IMR-90 (cell line): Measurements from ENCODE around the gene FARP1. TPM values are rescaled to one million over a fixed set of nuclear protein-coding genes. Genes with fewer than 3 reads are reported as not detected.

Experiments
- ATAC-seq: fragments of 200-7000 bp; cut with Tn5 transposase; 2 replicates; pipeline ENCODE4 v1.9.1; 2020; ENCODE audit warnings: low read depth, mild to moderate bottlenecking, moderate library complexity
- BruUV-seq: library from RNA; stranded (reverse); fragments of 400-500 nt; replicated peaks from 2 replicates; lab custom pipeline; 2021; lab: Mats Ljungman, UMichigan
- CTCF ChIA-PET: fragments of 300-600 bp; formaldehyde crosslinking; extraction: SDS; loops from one replicate; lab custom pipeline; 2021; ENCODE audit warnings: antibody characterized with exemption; lab: Yijun Ruan, JAX
- POLR2A ChIA-PET: fragments of 300-600 bp; sonication (Branson Sonifier 250); formaldehyde crosslinking; loops from one replicate; lab custom pipeline; 2022; ENCODE audit warnings: antibody characterized with exemption; ENCODE audit not compliant: unreplicated experiment; lab: Charles Lee
- DNase-seq: peaks from one replicate; pipeline ENCODE4 v3.0.0; 2013
- H2AFZ ChIP-seq: replicated peaks from 2 replicates; pipeline ENCODE3; 2013; ENCODE audit warnings: low read length, mild to moderate bottlenecking; ENCODE audit not compliant: poor library complexity
- H2AK5ac ChIP-seq: 2 replicates; pipeline ENCODE4 v1.6.1; 2013; ENCODE audit warnings: low read depth, low read length, inconsistent platforms
- H2AK9ac ChIP-seq: replicated peaks from 2 replicates; pipeline ENCODE3; 2013; ENCODE audit warnings: mild to moderate bottlenecking, low read depth, low read length, moderate library complexity; ENCODE audit not compliant: poor library complexity
- H2BK120ac ChIP-seq: 2 replicates; pipeline ENCODE4 v1.6.1; 2013; ENCODE audit warnings: low read depth, low read length, inconsistent platforms
- H2BK15ac ChIP-seq: 3 replicates; pipeline ENCODE4 v1.6.1; 2013; ENCODE audit warnings: low read depth, low read length, inconsistent platforms
- H2BK20ac ChIP-seq: 2 replicates; pipeline ENCODE4 v1.6.1; 2013; ENCODE audit warnings: low read depth, mild to moderate bottlenecking, inconsistent platforms, low read length, moderate library complexity
- H2BK5ac ChIP-seq: 2 replicates; pipeline ENCODE4 v1.6.1; 2013; ENCODE audit warnings: mild to moderate bottlenecking, low read depth, low read length, inconsistent platforms; ENCODE audit not compliant: poor library complexity, severe bottlenecking
- H3K14ac ChIP-seq: replicated peaks from 2 replicates; pipeline ENCODE4 v1.6.1; 2013; ENCODE audit warnings: low read depth, low read length, inconsistent platforms
- H3K18ac ChIP-seq: 2 replicates; pipeline ENCODE4 v1.6.1; 2013; ENCODE audit warnings: low read depth, low read length, control low read depth
- H3K23ac ChIP-seq: 2 replicates; pipeline ENCODE4 v1.6.1; 2013; ENCODE audit warnings: low read depth, low read length, inconsistent platforms
- H3K27ac ChIP-seq: 2 replicates; pipeline ENCODE4 v1.5.1; 2013; ENCODE audit warnings: mild to moderate bottlenecking, control low read depth, low read length; ENCODE audit not compliant: insufficient read depth
- H3K27me3 ChIP-seq: 2 replicates; pipeline ENCODE4 v1.6.1; 2013; ENCODE audit warnings: low read length; ENCODE audit not compliant: control insufficient read depth, insufficient read depth
- H3K36me3 ChIP-seq: 2 replicates; pipeline ENCODE4 v1.6.1; 2013; ENCODE audit warnings: low read length, mixed read lengths; ENCODE audit not compliant: control insufficient read depth, insufficient read depth
- H3K4ac ChIP-seq: 2 replicates; pipeline ENCODE4 v1.6.1; 2013; ENCODE audit warnings: low read depth, low read length, inconsistent platforms
- H3K4me1 ChIP-seq: 2 replicates; pipeline ENCODE4 v1.6.1; 2013; ENCODE audit warnings: low read length, mixed read lengths; ENCODE audit not compliant: control insufficient read depth, insufficient read depth
- H3K4me2 ChIP-seq: 2 replicates; pipeline ENCODE4 v1.6.1; 2013; ENCODE audit warnings: low read depth, mild to moderate bottlenecking, control low read depth, low read length, moderate library complexity
- H3K4me3 ChIP-seq: 2 replicates; pipeline ENCODE4 v1.5.1; 2013; ENCODE audit warnings: low read depth, mild to moderate bottlenecking, control low read depth, low read length, moderate library complexity; ENCODE audit not compliant: insufficient read depth
- H3K56ac ChIP-seq: 2 replicates; pipeline ENCODE4 v1.6.1; 2013; ENCODE audit warnings: low read length, inconsistent platforms; ENCODE audit not compliant: insufficient read depth; ENCODE audit errors: extremely low read depth
- H3K79me1 ChIP-seq, 2 experiments: 2 replicates each; pipeline ENCODE4 v1.6.1; 2013; ENCODE audit warnings: low read length in 2 of 2, inconsistent platforms in 1 of 2, low read depth in 1 of 2
- H3K9ac ChIP-seq: 2 replicates; pipeline ENCODE4 v1.6.1; 2013; ENCODE audit warnings: low read depth, low read length, control low read depth
- H3K9me1 ChIP-seq: 2 replicates; pipeline ENCODE4 v1.6.1; 2013; ENCODE audit warnings: low read length, inconsistent platforms; ENCODE audit not compliant: insufficient read depth
- H3K9me3 ChIP-seq: 2 replicates; pipeline ENCODE4 v1.6.1; 2013; ENCODE audit warnings: low read length; ENCODE audit not compliant: control insufficient read depth, insufficient read depth
- H4K20me1 ChIP-seq: 2 replicates; pipeline ENCODE4 v1.6.1; 2013; ENCODE audit warnings: low read length, inconsistent platforms; ENCODE audit not compliant: insufficient read depth
- H4K5ac ChIP-seq: 2 replicates; pipeline ENCODE4 v1.6.1; 2013; ENCODE audit warnings: mild to moderate bottlenecking, low read depth, low read length, control low read depth
- H4K8ac ChIP-seq, 2 experiments: 2 replicates each; pipeline ENCODE4 v1.6.1; 2013; ENCODE audit warnings: low read depth in 2 of 2, low read length in 2 of 2, control low read depth in 1 of 2, inconsistent platforms in 1 of 2
- H4K91ac ChIP-seq: 2 replicates; pipeline ENCODE4 v1.6.1; 2013; ENCODE audit warnings: low read depth, low read length, inconsistent platforms; ENCODE audit not compliant: insufficient read depth
- BHLHE40 ChIP-seq: fragments of 150-350 bp; IDR thresholded peaks from 2 replicates; pipeline ENCODE4 v1.6.1; 2016; ENCODE audit warnings: mild to moderate bottlenecking, low read depth, low read length
- CEBPB ChIP-seq: IDR thresholded peaks from 2 replicates; pipeline ENCODE4 v1.6.1; 2012; ENCODE audit warnings: low read depth, low read length, improper control_type of control experiment
- CHD1 ChIP-seq: IDR thresholded peaks from 2 replicates; pipeline ENCODE4 v1.6.1; 2012; ENCODE audit warnings: low read depth, low read length, improper control_type of control experiment
- CTCF ChIP-seq: conservative IDR thresholded peaks from 2 replicates; pipeline ENCODE4 v1.5.1; 2012; ENCODE audit warnings: mild to moderate bottlenecking, low read depth, low read length, improper control_type of control experiment
- FOS ChIP-seq: fragments of 150-350 bp; IDR thresholded peaks from 2 replicates; pipeline ENCODE4 v1.6.1; 2016; ENCODE audit warnings: low read depth, low read length
- MAFK ChIP-seq: IDR thresholded peaks from 2 replicates; pipeline ENCODE4 v1.6.1; 2012; ENCODE audit warnings: low read depth, low read length, improper control_type of control experiment
- MAZ ChIP-seq: IDR thresholded peaks from 2 replicates; pipeline ENCODE4 v1.6.1; 2012; ENCODE audit warnings: low read depth, mild to moderate bottlenecking, low read length, improper control_type of control experiment, moderate library complexity, borderline replicate concordance
- MXI1 ChIP-seq: IDR thresholded peaks from 2 replicates; pipeline ENCODE4 v1.6.1; 2012; ENCODE audit warnings: low read depth, mild to moderate bottlenecking, low read length, moderate library complexity, borderline replicate concordance
- NFE2L2 ChIP-seq: fragments of 150-350 bp; IDR thresholded peaks from 2 replicates; pipeline ENCODE4 v1.6.1; 2016; ENCODE audit warnings: low read depth, mild to moderate bottlenecking, low read length
- POLR2A ChIP-seq: IDR thresholded peaks from 2 replicates; pipeline ENCODE4 v1.6.1; 2012; ENCODE audit warnings: mild to moderate bottlenecking, low read depth, low read length
- RAD21 ChIP-seq: IDR thresholded peaks from 2 replicates; pipeline ENCODE4 v1.6.1; 2012; ENCODE audit warnings: low read length, improper control_type of control experiment
- RCOR1 ChIP-seq: IDR thresholded peaks from 2 replicates; pipeline ENCODE4 v1.6.1; 2012; ENCODE audit warnings: mild to moderate bottlenecking, low read length, improper control_type of control experiment; ENCODE audit not compliant: insufficient replicate concordance
- RFX5 ChIP-seq: IDR thresholded peaks from 2 replicates; pipeline ENCODE4 v1.8.0; 2012; ENCODE audit warnings: low read depth, mild to moderate bottlenecking, low read length, moderate library complexity
- SMC3 ChIP-seq: fragments of 150-350 bp; IDR thresholded peaks from 2 replicates; pipeline ENCODE4 v1.6.1; 2016; ENCODE audit warnings: low read depth, mild to moderate bottlenecking, antibody characterized with exemption, low read length, moderate library complexity
- WGBS, 2 experiments: methylation state at CpG; one replicate each; pipeline versions ENCODE4 v1.1.5 to v1.1.7; 2013; ENCODE audit warnings: missing lambda C conversion rate in 2 of 2; ENCODE audit not compliant: insufficient read length in 1 of 2; ENCODE audit errors: extremely low coverage in 2 of 2; 5-methylcytosine and 5-hydroxymethylcytosine counted together
- dilution Hi-C: fragments of 300-500 bp; cut with HindIII; formaldehyde crosslinking; loops from one replicate; pipeline ENCODE4 v1.14.3; 2018; ENCODE audit warnings: low sequenced_read_pairs; ENCODE audit not compliant: unreplicated experiment
- in situ Hi-C: fragments of 300-500 bp; cut with MboI; formaldehyde crosslinking; loops from 3 replicates; pipeline ENCODE4 v1.14.3; 2019; ENCODE audit warnings: low sequenced_read_pairs, inconsistent platforms, mixed read lengths
- intact Hi-C: fragments of 100-400 bp; cut with micrococcal nuclease; formaldehyde crosslinking; loops from 2 replicates; pipeline ENCODE4 v1.10.0; 2022
- polyA plus RNA-seq, 3 experiments: library from polyadenylated mRNA; depleted of rRNA; stranded (reverse); fragments of >200 nt; gene quantifications; 2 replicates each; pipeline ENCODE4 v1.2.3, GENCODE V29; 2012; ENCODE audit warnings: low replicate concordance in 1 of 3
- total RNA-seq: library from RNA; depleted of rRNA; stranded (reverse); fragments of >200 nt; gene quantifications from 2 replicates; pipeline ENCODE4 v1.2.3, GENCODE V29; 2012
- TF ChIP-seq, protein P1 (sequence below): fragments of 150-350 bp; IDR thresholded peaks from 2 replicates; pipeline ENCODE4 v1.6.1; 2016; ENCODE audit warnings: low read depth, mild to moderate bottlenecking, low read length, moderate library complexity, borderline replicate concordance
- TF ChIP-seq, protein P2 (sequence below): fragments of 150-350 bp; IDR thresholded peaks from 2 replicates; pipeline ENCODE4 v1.6.1; 2017; ENCODE audit warnings: mild to moderate bottlenecking, antibody characterized with exemption, low read length, low read depth

Gene FARP1
- total and polyA plus RNA-seq, 2 of the 4 experiments (the other 2 are of a cell fraction): 39.6 to 57.0 TPM

DNA sequence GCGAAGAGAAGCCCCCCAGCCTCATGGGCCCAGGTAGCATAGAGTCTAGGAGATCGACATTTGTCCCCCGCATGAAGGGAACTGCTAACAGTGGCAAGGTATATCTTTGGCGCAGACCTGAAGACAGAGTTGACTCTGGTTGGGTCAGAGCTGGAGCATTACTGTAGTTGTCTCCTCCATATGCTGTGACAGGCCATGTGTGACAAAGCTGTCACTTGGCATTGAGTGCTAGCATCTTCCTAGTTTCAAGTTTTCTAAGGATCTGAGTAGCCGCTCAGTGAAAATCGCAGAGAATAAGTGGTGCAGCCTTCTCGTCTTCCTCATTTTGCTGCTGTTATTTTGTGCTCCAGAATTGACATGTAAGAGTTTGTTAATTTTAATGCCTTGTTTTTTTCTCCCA, 223.5 kb downstream of the FARP1 start:
- dilution Hi-C loops (no loop called here), in situ Hi-C loops (no loop called here), intact Hi-C loops (no loop called here)
- H3K9ac ChIP-seq: no peak overlapping the region
- TF ChIP-seq CTCF (no peak), MAZ (no peak), SMC3 (no peak), MAFK (no peak), NFE2L2 (no peak), FOS (no peak), POLR2A (no peak), CEBPB (no peak), MXI1 (no peak), RFX5 (no peak), CHD1 (no peak), RAD21 (no peak), BHLHE40 (no peak), RCOR1 (no peak)
- TF ChIP-seq, protein P1, sequence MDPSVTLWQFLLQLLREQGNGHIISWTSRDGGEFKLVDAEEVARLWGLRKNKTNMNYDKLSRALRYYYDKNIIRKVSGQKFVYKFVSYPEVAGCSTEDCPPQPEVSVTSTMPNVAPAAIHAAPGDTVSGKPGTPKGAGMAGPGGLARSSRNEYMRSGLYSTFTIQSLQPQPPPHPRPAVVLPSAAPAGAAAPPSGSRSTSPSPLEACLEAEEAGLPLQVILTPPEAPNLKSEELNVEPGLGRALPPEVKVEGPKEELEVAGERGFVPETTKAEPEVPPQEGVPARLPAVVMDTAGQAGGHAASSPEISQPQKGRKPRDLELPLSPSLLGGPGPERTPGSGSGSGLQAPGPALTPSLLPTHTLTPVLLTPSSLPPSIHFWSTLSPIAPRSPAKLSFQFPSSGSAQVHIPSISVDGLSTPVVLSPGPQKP: no peak
- TF ChIP-seq, protein P2, sequence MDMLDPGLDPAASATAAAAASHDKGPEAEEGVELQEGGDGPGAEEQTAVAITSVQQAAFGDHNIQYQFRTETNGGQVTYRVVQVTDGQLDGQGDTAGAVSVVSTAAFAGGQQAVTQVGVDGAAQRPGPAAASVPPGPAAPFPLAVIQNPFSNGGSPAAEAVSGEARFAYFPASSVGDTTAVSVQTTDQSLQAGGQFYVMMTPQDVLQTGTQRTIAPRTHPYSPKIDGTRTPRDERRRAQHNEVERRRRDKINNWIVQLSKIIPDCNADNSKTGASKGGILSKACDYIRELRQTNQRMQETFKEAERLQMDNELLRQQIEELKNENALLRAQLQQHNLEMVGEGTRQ: no peak
- DNase-seq (no peak), ATAC-seq (no peak)
- H3K27me3 ChIP-seq: no peaks in the 10 kb centered on the region
- no peak overlapping the region for H4K5ac ChIP-seq
- no peak overlapping the region for H2AFZ ChIP-seq
- H4K20me1 ChIP-seq: peaks cover 8% of the 10 kb centered on the region
- H3K36me3 ChIP-seq: peaks cover 10% of the 10 kb centered on the region
- no peak overlapping the region; a peak in 1 of 4 replicates for H4K8ac ChIP-seq
- 0 out of 3 replicates have a peak overlapping the region, but pooled peaks have one; percentile 26 for H2BK15ac ChIP-seq
- H2BK20ac ChIP-seq: no peak overlapping the region; the same call in 1 of the 2 replicates
- H3K4me2 ChIP-seq: no peak overlapping the region
- no peak overlapping the region for H2BK5ac ChIP-seq
- H4K91ac ChIP-seq: no peak overlapping the region
- H3K9me3 ChIP-seq: no peaks in the 10 kb centered on the region
- H2AK9ac ChIP-seq: peak overlapping the region; percentile 11
- no peak overlapping the region for H3K4me3 ChIP-seq
- H3K9me1 ChIP-seq: peaks cover 31% of the 10 kb centered on the region
- no peak overlapping the region for H3K14ac ChIP-seq
- no peak overlapping the region for H3K56ac ChIP-seq
- CTCF ChIA-PET: no interaction called here
- no peak overlapping the region for H3K18ac ChIP-seq
- peaks cover 17% of the 10 kb centered on the region for H3K4me1 ChIP-seq
- H3K79me1 ChIP-seq: peaks cover 35 to 78% of the 10 kb centered on the region in 2 experiments
- no peak overlapping the region for H3K27ac ChIP-seq
- peak overlapping the region; percentile 57; the same call in 1 of the 2 replicates for H2AK5ac ChIP-seq
- no peak overlapping the region for H3K23ac ChIP-seq
- WGBS, 2 experiments: 100% methylated on average over 1 of the region's 7 CpGs; no CpG with 5 or more reads in 1 of the 2 experiments
- POLR2A ChIA-PET: no interaction called here
- H2BK120ac ChIP-seq: peak overlapping the region; percentile 26; the same call in 1 of the 2 replicates
- BruUV-seq: no TSS peak
- 0 out of 2 replicates have a peak overlapping the region, but pooled peaks have one; percentile 26 for H3K4ac ChIP-seq
